NCI-H2029 (cell line): ENCODE measurements around the gene NADK.
A peak's percentile ranks its signal among the peaks of the same experiment; 100 is the strongest.
"Not testable (repeated sequence)": the region's sequence is repeated elsewhere in the genome, so short reads cannot be mapped to it uniquely, and the experiment has no call there.

Experiments used
- DNase-seq: peaks from one replicate; lab custom pipeline; 2025; lab: John Stamatoyannopoulos, UW

Gene NADK

DNA sequence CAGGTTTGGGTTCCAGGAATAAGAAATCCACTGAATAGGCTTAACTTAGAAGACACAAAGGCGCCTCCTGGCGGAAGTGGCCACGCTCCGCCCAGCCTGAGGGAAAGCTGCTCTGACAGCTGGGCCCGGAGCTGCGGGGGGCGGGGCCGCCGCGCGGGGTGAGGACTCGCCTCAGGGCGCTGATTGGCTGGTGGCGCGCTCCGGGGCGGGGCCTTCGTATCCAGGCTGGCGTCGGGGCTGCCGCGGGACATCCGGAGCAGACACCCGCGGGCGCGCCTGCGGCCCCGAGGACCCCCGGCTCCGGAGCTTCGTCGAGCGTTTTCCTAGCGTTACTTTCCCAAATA lies 31.7 kb downstream of the NADK start:
- DNase-seq = not testable (repeated sequence)

DNA sequence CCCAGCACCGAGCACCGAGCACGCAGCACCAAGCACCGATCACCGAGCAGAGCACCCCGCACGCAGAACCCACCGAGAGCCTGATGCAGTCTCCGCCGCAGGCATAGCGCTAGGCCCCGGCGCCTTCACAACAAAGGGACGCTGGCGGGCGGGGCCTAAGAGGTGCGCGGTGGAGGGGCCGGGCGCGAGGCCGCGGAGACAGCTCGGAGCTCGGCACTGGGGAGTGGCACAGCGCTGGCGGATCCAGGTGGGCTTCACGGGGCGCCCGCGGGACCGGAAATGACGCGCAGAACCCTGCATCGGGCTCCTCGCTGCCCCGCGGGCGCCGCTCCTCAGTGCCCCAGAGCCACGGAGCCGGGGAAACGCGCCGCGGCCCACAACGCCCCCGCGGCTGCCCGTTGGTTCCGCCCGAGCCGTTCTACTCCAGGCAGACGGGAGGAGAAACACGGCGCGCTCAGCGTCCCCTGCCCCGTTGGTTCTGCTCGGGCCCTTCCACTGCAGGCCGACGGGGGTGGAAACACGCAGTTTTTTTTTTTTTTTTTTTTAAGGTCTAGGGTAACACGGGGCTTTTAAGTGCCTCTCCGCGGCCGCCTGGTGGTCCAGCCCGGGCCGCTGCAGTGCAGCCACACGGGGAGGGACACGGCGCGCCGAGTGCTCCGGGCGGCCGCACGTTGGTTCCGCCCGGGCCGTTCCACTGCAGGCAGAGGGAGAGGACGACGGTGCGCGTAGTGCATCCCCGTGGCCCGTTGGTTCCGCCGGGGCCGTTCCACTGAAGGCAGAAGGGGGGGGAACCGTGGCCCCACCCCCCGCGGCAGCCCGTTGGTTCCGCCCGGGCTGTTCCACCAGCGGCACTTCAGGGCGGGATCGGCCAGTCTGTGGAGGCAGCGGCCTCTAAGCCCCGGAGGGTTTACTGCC lies 32.4 kb downstream of the NADK start:
- DNase-seq = not testable (repeated sequence)

DNA sequence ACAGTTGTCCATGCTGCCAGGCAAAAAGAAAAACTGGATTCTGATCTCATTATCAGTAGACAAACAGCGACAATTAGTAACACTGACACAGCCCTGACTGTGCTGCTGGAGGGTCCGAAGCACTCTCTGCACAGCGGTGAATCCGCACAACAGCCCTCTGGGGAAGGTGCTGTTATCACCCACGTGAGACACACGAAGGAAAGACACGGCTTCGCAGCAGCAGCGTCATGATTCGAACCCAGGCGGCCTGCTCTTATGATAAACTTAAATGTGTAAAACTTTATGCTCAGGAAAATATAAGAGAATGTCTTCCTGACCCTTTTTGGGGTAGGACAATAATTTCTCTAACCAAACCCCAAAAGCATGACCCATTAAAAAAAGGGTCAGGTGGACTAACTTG lies 35.7 kb downstream of the NADK start:
- not testable (repeated sequence) for DNase-seq

DNA sequence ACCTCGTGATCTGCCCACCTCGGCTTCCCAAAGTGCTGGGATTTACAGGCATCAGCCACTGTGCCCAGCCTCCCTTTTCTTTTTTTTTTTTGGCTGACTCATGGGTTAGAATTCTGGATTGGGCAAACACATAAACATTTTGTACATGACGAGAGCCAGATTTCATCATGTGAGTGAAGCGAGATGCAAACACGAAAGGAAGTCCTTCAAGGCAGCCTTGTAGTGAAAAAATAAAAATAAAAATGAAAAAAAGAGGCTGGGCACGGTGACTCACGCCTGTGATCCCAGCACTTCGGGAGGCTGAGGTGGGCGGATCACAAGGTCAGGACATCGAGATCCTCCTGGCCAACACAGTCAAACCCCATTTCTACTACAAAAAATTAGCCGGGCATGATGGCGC lies 37.3 kb downstream of the NADK start:
- not testable (repeated sequence) for DNase-seq

DNA sequence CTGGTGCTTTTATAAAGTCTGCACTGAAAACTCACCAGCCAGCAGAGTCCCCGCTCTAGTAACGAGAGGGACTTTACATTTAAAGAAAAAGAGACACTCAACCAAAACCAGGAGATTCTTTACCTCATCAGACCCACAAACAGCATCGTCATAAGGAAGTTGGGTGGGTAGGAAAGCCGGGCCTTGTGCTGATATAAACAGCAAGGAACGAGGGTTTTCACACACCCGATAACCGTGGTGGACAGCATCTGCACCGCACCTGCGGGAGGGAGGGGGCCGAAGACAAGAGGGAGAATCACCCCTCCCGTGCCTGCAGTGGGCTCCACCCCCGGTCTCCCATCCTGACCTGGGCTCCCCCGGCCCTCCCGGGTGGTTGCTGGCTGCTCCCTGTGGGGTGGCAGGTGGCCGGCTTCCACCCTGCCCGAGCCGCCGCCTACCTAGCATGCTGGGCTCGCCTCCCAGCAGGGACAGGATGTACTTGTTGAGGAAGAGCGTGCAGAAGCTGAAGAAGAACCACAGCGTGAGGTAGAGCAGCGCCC lies 39.4 kb downstream of the NADK start:
- DNase-seq = not testable (repeated sequence)

DNA sequence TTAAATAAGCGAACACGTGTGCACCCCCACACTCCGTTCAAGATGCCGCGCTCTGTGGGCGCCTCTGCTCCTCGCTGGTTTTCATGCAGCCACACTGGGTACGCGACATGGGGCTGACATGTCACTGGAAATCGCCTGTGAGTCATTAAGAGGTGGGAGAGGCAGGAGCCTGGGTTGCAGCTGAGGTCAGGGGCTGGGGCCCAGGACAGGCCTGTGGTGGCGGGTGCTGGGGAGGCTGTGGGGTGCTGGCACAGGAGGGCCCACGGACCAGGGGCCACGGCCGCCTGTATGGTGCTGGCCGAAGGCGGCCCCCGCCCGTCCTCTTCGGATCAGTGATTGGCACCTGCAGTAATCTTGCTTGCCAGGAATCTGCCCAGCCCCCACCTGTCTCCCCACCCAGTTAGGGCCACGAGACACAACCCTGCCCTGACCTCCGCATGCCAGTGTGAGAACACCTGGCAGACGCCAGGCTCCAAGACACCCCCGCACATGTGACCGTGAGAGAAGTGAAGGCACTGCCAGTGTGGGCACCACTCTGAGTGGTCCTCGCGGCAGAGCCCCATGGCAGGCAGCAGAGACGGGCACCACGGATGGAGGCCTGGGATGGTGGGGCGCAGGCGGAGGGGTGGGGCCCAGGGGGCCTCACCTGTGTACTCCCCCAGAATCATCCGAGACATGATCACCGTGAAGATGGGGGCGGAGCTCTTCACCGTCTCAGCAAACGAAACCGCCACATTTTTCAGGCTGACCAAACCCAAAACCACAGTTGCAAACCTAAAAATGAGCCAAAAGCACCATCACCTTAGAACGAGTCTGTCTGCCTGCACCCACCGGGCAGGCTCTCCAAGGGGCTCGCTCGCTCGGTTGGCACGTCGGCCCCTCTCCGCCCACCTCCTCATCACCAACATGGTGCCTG lies 40.3 kb downstream of the NADK start:
- DNase-seq = not testable (repeated sequence)

DNA sequence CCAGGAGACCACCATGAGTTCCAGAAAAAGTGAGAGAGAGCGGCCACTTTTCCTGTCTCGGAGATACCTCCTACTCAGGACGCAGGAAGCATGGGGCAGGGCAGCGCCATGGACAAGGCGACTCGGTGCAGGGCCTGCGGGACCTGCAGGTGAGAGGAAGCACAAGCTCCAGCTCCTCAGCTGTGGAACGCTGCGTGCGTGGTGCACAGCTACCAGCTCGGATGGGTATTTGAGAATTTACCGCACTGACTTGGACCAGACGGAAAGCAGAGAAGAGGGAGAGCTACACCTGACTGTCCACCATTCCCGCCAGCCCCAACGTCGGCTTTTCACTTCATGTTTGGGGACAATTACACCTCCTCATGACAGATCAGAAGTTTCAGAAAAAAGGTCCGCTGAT lies 45.9 kb downstream of the NADK start:
- DNase-seq = no peak

DNA sequence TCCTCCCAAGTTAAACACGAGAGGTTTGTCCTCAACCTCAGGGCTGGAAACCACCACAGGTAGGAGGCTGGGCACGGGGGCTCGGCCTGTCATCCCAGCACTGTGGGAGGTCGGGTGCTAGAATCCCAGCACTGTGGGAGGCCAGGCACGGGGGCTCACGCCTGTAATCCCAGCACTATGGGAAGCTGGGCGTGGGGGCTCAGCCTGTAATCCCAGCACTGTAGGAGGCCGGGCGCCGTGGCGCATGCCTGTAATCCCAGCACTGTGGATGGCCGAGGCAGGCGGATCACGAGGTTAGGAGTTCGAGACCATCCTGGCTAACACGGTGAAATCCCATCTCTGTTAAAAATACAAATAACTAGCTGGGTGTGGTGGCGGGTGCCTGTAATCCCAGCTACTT lies 47.4 kb downstream of the NADK start:
- no peak for DNase-seq

DNA sequence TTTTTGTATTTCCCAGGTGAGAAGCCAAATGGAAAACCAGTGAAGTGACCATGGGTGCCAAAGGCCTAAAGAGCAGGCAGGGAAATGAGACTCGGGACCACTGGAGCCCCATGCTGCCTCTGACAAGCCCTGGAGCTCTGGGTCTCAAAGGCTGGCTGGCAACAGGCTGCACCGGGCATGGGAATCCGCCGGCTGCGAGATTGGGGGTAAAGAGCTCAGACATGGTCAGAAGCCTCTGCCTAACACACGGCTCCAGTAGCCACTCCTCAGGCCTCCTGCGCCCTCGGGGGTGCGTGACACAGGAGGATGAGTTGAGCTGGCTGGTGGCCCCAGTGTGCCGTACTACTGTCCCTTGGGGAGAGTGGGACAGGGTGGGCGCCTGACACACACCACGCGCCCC lies 48.0 kb downstream of the NADK start:
- DNase-seq = not testable (repeated sequence)

DNA sequence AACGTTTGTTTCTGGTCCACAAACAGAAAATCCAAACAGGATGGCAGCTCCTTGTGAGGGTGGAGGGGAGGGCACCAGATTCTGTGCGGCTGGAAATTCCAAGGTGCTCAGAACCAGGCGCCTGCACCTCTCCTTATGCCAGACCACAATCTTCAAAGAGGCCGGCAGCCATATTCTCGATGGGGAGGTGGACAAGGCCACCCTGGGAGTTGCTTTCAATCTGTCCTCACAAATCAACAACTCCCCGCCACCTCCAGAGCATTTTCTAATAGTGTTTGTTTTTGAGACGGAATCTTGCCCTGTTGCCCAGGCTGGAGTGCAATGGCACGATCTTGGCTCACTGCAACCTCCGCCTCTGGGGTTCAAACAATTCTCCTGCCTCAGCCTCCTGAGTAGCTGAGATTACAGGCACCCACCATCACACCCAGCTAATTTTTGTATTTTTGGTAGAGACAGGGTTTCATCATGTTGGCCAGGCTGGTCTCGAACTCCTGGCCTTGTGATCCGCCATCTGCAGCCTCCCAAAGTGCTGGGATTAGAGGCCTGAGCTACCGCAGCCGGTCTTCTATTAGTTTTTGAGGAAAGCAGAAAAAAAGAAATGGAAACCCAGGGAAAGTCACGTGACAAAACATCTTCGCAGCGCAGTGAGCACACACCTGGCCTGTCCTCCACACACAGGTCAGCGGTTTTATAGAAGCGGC lies 49.0 kb downstream of the NADK start:
- DNase-seq = not testable (repeated sequence)

DNA sequence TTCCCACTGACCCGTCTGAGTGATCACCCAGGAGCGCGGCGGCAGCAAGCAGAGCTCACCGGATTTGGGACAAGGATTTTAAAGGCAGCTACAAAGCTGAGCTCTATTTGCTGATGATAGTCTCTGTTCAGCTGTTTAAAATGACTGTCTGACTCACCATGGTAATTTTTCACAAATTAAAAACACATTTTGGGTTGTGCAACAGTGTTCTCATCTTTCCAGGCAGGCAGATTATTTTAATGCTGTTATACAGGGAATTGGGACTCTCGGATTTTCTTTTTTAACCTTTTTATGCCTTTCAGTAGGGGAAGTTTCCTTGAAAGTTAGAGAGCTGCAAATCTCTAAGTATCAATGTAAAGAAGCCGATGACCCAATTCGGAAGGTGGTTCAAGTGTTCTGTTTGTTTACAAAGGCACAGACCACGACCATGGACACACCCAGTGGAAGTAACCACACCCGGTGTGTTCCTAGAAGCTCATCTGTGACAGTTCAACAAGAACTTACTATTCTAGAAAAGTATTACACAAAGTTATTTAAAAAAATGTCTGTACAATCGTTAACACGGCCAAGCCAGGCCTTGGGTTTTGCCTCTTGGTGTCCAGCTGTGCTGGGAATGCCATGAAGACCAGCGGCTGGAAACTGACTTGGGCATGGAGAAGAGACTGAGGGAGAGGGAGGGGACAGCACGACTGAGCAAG lies 49.8 kb downstream of the NADK start:
- not testable (repeated sequence) for DNase-seq

DNA sequence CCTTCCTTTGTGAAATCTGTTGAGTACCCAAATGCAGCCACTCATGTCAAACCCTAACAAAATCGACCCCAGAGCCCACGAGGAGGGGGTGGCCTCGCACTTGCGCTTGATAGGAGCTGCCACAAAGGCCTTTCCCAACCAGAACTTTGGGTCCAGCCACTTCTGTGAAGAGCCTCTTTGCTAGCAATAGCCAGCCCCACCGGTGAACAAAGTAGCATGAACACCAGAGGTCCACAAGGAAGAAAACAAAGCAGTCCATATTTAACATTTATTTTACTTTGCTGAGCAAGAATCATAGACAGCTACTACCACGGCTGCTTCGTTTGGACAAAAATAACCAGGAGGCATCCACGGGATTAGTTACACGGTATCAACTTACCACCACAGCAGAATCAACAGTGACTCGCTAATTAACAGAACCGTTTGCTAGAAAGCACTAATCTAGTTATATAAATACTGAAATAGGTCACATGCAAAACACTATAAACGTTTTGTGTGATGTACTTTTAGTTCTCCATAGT lies 51.1 kb downstream of the NADK start:
- DNase-seq = not testable (repeated sequence)

DNA sequence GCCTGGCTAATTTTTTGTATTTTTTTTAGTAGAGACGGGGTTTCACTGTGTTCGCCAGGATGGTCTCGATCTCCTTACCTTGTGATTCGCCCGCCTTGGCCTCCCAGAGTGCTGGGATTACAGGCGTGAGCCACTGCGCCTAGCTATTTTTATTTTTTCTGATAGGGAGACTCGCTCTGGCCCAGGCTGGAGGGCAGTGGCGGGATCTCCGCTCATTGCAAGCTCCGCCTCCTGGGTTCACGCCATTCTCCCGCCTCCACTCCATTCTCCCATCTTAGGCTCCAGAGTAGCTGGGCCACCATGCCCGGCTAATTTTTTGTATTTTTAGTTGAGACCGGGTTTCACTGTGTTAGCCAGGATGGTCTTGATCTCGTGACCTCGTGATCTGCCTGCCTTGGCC lies 52.2 kb downstream of the NADK start:
- DNase-seq = not testable (repeated sequence)

DNA sequence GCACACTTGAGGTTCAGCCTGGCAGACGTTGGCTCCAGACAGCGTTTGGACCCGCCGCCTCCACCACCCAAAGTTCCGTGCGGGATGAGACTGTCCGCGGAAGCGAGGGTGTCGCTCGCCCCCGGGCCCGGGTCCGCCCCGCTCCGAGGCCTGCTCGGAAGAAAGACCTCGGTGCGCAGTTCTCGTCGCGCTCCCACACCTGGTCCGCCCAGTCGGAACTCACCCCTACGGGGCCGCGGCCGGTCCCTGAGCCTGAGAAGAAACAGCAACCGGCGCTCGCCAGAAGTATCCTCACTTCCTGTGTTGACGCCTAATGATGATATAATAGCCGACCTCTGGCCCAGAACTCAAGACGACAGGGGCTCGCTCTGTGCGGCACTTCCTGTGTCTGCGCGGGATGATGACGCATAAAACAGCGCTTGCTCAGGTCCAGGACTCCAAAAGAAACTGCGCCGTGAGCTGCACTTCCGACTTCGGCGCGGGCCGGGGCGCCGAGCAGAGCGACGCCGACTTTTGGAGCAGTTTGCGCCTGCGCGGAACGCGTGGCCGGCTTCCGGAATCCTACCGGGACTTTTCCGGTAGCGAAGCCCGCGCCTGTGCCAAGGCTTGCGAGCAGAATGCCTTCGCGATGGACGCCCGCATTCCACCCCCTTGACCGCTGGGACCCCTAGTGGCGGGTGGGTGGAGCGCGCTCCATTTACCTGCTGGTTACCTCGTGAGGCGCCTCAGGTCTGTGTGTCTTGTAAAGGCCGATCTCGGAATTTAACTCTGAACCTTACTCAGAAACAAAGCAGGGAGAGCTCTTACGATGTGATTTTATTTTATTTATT lies 54.0 kb downstream of the NADK start, which contains the start of gene CDK11A:
Gene CDK11A, minus strand, starts transcription at position 323 of the 830 bp plus-strand sequence. CDS start 1,539 bp downstream, outside the sequence.
- DNase-seq = peak; percentile 88

DNA sequence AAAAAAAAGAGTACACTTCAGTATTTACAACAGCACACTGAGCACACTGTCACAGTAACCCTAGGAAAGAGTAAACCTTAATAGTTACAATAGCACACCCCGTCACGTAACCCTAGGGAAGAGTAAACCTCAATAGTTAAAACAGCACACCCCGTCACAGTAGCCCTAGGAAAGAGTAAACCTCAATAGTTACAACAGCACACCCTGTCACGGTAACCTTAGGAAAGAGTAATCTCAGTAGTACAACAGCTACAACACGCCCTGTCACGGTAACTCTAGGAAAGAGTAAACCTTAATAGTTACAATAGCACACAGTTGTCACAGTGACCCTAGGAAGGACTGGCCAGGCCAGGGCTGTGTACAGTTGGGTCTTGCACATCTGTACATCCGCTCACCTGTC lies 57.1 kb downstream of the NADK start:
- no peak for DNase-seq

DNA sequence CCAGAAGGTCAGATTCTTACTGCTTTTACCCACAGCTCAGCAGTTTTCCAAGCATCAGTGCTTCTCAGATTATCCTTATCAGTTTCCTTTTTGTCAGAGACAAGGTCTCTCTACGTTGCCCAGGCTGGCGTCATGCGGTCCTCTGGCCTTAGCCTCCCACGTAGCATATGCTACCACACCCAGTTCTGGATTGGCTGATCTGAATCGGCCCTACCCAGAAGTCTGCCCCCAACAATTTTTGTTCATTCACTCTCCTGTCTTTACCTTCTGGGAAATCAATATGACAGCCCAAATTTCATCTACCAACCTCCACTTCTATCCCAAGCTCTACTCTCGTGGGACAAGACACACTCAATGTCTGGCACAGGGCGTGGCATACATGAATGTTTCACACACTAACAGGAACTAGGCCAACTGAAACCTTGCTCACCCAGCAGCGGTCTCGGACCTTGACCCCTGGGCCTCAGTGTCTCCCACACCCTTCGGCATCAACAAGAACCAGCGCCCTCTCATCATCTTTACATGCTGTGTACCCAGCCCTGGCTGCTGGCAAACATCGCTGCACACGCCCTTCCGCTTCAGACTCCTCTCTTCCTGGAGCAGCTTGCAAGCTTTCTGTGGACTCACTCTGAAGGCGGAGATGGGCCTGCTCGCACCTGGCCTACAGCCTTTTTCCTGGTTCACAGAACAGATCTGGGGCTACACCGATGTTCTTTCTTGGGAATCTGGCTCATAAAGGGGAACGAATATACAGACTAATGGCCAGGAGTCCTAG lies 63.0 kb downstream of the NADK start:
- DNase-seq = not testable (repeated sequence)

DNA sequence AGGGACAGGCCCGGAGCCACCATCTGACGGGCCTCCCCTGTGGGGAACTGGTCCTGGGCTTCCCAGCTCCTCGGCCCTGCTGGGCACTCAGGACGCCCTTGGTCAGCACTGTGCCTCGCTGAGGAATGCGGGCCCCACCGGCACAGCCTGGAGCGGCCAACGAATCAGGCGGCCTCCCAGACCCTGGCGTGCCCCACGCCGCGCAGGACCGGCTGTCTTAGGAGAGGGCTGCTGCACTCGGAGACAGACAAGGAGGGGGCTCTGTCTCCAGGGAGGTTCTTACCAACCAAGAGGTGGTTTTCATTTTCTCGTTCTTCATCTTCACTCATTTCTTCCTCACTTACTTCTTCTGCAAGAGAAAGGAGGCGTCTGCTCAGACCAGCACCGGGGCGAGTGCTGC lies 70.4 kb downstream of the NADK start:
- not testable (repeated sequence) for DNase-seq

DNA sequence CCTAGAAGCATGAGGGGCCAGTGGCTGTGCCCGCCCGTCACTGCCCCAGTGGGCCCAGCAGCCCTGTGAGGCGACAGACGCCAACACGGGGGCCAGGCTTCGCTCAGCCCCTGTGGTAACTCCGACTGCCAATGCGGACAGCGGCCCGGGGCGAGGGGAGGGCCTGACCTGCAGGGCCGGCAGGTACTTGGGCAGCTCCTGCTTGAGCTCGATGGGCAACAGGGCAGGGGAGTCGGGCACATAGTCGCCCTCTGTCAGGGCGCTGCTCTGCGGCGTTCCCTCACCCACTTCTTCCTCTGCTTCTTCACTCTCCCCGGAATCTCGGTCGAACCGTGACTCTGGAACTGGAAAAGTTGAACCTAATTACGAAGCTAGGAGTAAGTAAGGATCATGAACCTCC lies 71.0 kb downstream of the NADK start:
- DNase-seq = not testable (repeated sequence)

DNA sequence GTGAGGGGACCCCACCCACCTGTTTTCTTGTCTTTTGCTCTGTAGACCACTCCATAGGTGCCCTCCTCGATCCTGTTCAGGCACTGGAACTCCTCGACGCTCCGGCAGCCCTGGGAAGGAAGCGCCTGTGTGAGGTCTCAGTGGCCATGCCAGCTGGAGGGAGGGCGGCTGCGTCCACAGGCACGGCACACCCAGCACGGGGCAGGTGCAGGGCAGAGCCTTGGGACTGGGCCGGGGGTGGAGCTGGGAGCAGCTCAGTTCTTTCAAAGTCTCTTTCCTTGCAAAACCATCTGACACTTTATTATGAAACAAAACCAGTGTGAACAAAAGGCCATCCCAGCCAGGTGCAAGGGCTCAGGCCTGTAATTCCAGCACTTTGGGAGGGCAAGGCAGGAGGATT lies 72.6 kb downstream of the NADK start:
- not testable (repeated sequence) for DNase-seq
